Measurements from ENCODE around the gene ZNF575.
A peak's percentile ranks its signal among the peaks of the same experiment; 100 is the strongest.

ZNF575 gene

GRCh38 chr19:43527860-43528622 is 4.9 kb upstream of the ZNF575 start (continued):
- TF ChIP-seq MYNN (tag by site-specific recombination; IDR thresholded peaks at IDR 0.05; ENCODE audit: borderline replicate concordance) (no peak), SALL2 (tag by site-specific recombination; IDR thresholded peaks at IDR 0.05; ENCODE audit: borderline replicate concordance) (no peak), ZSCAN23 (tag by site-specific recombination; IDR thresholded peaks at IDR 0.05) (peak; percentile 71; the same call in 1 of the 2 replicates), ZNF768 (tag by site-specific recombination; IDR thresholded peaks at IDR 0.05) (no peak), HOXA7 (CRISPR knock-in tag; IDR thresholded peaks at IDR 0.05; ENCODE audit: borderline replicate concordance) (no peak), AEBP2 (tag by site-specific recombination; IDR thresholded peaks at IDR 0.05; ENCODE audit: borderline replicate concordance) (no peak), TSHZ1 (tag by site-specific recombination; IDR thresholded peaks at IDR 0.05; ENCODE audit: borderline replicate concordance) (0 out of 2 replicates have a peak, but pooled peaks have one; percentile 71), ZNF292 (tag by site-specific recombination; IDR thresholded peaks at IDR 0.05; ENCODE audit: borderline replicate concordance, low read depth) (no peak), ZNF707 (tag by site-specific recombination; IDR thresholded peaks at IDR 0.05) (no peak), ZNF37A (tag by site-specific recombination; IDR thresholded peaks at IDR 0.05) (no peak), ZNF404 (tag by site-specific recombination; IDR thresholded peaks at IDR 0.05) (no peak), PRDM6 (tag by site-specific recombination; IDR thresholded peaks at IDR 0.05) (peak; percentile 93)

GRCh38 chr19:43532571-43532961 is 422 bp upstream of the ZNF575 start:
- Histone ChIP-seq H3K9me3 (ENCODE audit: control insufficient read depth, insufficient read depth, low read depth, low read length) (no peaks in the 10 kb centered on the region), H3K4me3 (ENCODE audit: low read depth, low read length) (no peak overlapping the region), H3K36me3 (ENCODE audit: control insufficient read depth in 2 of 2, insufficient read depth in 1 of 2, low read length in 2 of 2) (peaks cover 17 to 18% of the 10 kb centered on the region in 2 experiments), H3K27ac (ENCODE audit: extremely low read depth, low read depth, low read length) (peak overlapping the region; percentile 73), H3K4me1 (ENCODE audit: control insufficient read depth, insufficient read depth, low read length) (peaks cover 30% of the 10 kb centered on the region)
- ChIA-PET CTCF (interaction anchor here (0.6 to 13.6 kb wide), 13 partner anchors 10 to 414 kb away, joined by 3 to 138 read pairs (median 4); no protein-coding TSS in a partner anchor), POLR2A (interaction anchor here (0.8 to 2.2 kb wide), 14 partner anchors 8 to 227 kb away, joined by 3 to 25 read pairs (median 6); partner anchors contain the start of genes IRGQ, PHLDB3 and ZNF576)
- TF ChIP-seq ZBTB8A (tag by site-specific recombination; IDR thresholded peaks at IDR 0.05) (peak; percentile 76), ZEB2 (tag by site-specific recombination; IDR thresholded peaks at IDR 0.05) (no peak)

All from HEK293 (cell line).